ENCODE measurements around the gene ITPRIP. TPM values are rescaled to one million over a fixed set of nuclear protein-coding genes. Genes with fewer than 3 reads are reported as not detected.

Gene ITPRIP
- polyA plus RNA-seq, 3 donors = 10.1 to 10.5 (median 10.1) TPM

GRCh38 chr10:104326991-104327610 lies 11.2 kb downstream of the ITPRIP start:
- no peak for DNase-seq (ENCODE audit: low read depth in 3 of 3, low spot score in 2 of 3)

GRCh38 chr10:104325436-104326435 lies 12.5 kb downstream of the ITPRIP start:
- no peak for DNase-seq (ENCODE audit: low read depth in 3 of 3, low spot score in 2 of 3)

GRCh38 chr10:104324931-104325330 lies 13.3 kb downstream of the ITPRIP start:
- no peak for DNase-seq (ENCODE audit: low read depth in 3 of 3, low spot score in 2 of 3)

GRCh38 chr10:104324221-104324686 lies 14.0 kb downstream of the ITPRIP start:
- DNase-seq (ENCODE audit: low read depth in 3 of 3, low spot score in 2 of 3) = no peak

GRCh38 chr10:104323760-104324201 lies 14.5 kb downstream of the ITPRIP start:
- no peak for DNase-seq (ENCODE audit: low read depth in 3 of 3, low spot score in 2 of 3)

GRCh38 chr10:104323085-104323484 lies 15.2 kb downstream of the ITPRIP start:
- DNase-seq (ENCODE audit: low read depth in 3 of 3, low spot score in 2 of 3) = no peak

GRCh38 chr10:104322416-104322782 lies 15.9 kb downstream of the ITPRIP start:
- no peak for DNase-seq (ENCODE audit: low read depth in 3 of 3, low spot score in 2 of 3)

GRCh38 chr10:104321725-104322415 lies 16.4 kb downstream of the ITPRIP start:
- no peak for DNase-seq (ENCODE audit: low read depth in 3 of 3, low spot score in 2 of 3)

- no peak for DNase-seq (ENCODE audit: low read depth in 3 of 3, low spot score in 2 of 3)
Observed at GRCh38 chr10:104321226-104321625, 17.0 kb downstream of the ITPRIP start.

- no peak for DNase-seq (ENCODE audit: low read depth in 3 of 3, low spot score in 2 of 3)
Observed at GRCh38 chr10:104318810-104319741, 19.2 kb downstream of the ITPRIP start.

- no peak for DNase-seq (ENCODE audit: low read depth in 3 of 3, low spot score in 2 of 3)
Observed at GRCh38 chr10:104318326-104318725, 19.9 kb downstream of the ITPRIP start.

GRCh38 chr10:104317726-104318299 lies 20.5 kb downstream of the ITPRIP start:
- no peak for DNase-seq (ENCODE audit: low read depth in 3 of 3, low spot score in 2 of 3)

GRCh38 chr10:104317269-104317710 lies 21.0 kb downstream of the ITPRIP start:
- DNase-seq (ENCODE audit: low read depth in 3 of 3, low spot score in 2 of 3) = no peak

- DNase-seq (ENCODE audit: low read depth in 3 of 3, low spot score in 2 of 3) = no peak
Observed at GRCh38 chr10:104316321-104317099, 21.8 kb downstream of the ITPRIP start.

GRCh38 chr10:104315486-104315921 lies 22.8 kb downstream of the ITPRIP start:
- DNase-seq (ENCODE audit: low read depth in 3 of 3, low spot score in 2 of 3) = no peak

- no peak for DNase-seq (ENCODE audit: low read depth in 3 of 3, low spot score in 2 of 3)
Observed at GRCh38 chr10:104314591-104315485, 23.4 kb downstream of the ITPRIP start.

- DNase-seq (ENCODE audit: low read depth in 3 of 3, low spot score in 2 of 3) = no peak
Observed at GRCh38 chr10:104311184-104311720, 27.0 kb downstream of the ITPRIP start.
